ENCODE measurements around the gene USP2.
"Not testable (repeated sequence)": the region's sequence is repeated elsewhere in the genome, so short reads cannot be mapped to it uniquely, and the experiment has no call there.

The USP2 gene

DNA sequence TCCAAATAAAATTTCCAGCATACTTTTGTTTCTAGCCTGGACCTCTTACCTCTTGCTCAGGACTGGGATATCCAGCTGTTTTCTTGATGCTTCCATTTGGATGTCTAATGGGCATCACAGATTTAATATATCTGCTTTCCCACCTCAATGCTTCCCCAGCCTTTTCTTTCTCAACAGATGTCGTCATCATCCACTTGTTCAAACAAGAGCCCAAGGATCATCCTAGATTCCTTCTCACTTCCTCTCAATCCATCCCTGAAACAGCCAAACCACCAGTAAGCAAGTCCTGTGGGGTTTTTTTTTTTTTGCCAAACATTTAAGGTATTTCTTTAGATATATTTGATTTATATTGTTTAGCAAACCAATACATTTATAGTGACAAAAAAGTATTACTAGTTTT lies 29.0 kb upstream of the USP2 start:
- DNase-seq, result no peak

DNA sequence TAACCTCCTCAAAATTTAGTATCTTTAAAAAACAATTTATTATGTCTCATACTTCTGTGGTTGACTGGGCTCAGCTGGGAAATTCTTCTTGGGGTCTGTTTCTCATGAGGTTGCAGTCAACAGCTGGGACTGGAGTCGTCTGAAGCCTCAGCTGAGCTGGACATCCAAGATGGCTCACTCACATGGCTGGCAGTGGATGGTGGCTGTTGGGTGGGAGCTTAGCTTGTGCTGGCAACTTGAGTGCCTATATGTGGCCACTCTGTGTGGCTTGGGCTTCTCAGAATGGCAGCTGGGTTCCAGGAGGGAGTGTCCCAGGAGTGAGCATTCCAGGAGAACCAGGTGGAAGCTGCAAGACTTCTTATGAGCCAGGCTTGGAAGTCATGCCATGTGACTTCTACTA lies 28.2 kb upstream of the USP2 start:
- no peak for DNase-seq

DNA sequence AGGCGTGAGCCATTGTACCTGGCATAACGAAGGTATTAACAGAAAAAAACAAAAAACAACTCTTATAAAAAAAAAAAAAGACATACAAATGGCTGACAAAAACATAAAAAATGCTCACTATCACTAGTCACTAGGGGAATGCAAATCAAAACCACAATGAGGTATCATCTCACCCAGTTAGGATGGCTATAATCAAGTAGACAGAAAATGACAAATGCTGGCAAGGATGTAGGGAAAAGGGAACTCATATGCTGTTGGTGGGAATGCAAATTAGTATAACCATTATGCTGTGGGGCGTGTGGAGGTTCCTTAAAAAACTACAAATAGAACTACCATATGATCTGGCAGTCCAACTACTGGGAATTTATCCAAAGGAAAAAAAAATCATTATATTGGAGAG lies 24.5 kb upstream of the USP2 start:
- DNase-seq, result no peak

DNA sequence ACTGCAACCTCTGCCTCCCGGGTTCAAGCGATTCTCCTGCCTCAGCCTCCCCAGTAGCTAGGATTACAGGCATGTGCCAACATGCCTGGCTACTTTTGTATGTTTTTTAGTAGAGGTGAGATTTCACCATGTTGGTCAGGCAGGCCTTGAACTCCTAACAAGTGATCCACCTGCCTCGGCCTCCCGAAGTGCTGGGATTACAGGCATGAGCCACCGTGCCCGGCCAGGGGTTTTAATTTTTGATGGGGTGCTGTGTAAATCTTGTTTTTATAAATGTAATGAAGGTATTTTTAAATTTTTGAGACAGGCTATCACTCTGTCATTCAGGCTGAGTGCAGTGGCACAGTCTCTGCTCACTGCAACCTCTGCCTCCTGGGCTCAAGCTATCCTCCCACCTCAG lies 24.0 kb upstream of the USP2 start:
- not testable (repeated sequence) for DNase-seq

DNA sequence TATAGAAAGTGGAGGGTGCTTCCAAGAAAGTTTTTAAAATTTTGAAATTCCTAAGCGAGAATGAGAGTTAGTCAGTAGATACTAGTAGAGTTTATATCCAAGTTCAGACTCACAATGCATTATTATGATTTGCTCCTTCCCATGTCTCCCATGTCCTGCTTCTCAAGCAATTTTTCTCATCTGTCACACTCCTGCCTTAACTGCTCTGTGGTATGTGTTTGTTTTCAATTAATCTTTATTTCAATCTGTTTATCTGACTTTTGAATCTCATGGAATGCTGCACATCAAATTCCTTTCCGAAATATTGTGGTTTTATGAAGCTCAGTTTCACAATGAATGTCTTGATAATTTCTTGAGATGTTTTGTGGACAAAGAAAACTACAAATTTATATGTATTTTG lies 23.4 kb upstream of the USP2 start:
- DNase-seq, result no peak

DNA sequence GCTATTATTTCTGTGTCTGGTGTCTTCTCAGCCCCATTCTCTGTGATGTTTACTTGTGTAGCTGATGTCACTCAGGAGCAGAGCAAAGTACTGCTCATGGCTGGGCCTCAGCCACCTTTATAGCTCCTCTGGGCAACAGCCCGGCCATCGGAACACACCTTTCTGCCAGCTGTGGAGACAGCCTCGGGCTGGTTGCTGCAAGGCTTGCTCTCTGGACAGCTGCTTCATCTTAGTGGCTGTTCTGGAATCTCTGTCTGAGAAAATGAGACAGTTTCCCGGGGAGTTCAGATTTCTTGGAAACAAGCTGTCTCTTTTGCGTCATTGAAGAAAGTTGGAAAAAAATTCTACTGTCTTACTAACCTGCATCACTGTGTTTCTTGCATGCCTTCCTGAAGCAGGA lies 21.5 kb upstream of the USP2 start:
- no peak for DNase-seq

DNA sequence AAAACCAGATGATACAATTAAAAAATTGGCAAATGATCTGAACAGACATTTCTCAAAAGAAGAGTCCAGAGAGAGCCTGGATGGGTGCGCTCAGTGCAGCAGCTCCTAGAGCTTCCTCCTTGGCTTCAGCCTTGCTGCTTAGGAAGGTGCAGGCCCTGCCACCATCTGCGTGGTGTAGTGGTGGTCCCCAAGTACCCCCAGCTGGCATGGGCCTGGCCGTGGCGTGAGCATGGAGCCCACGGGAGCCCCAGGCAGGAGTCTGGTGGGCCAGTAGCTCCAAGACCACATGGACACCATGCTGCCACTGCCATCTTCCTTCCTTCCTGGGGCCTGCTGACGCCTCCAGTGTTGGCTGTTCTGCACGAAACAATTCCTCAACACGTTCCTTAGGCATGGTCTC lies 21.0 kb upstream of the USP2 start:
- no peak for DNase-seq

DNA sequence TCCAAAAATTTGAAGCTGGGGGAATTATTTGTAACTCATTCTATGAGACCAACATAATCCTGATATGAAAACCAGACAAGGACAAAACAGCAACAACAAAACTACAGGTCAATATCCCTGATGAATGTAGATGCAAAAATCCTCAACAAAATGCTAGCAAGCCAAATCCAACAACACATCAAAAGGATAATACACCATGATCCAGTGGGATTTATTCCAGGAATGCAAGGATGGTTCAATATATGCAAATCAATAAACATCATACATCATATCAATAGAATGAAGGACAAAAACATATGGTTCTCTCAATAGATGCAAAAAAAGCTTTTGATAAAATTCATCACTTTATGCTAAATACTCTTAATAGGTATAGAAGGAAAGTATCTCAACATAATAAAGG lies 19.4 kb upstream of the USP2 start:
- no peak for DNase-seq

DNA sequence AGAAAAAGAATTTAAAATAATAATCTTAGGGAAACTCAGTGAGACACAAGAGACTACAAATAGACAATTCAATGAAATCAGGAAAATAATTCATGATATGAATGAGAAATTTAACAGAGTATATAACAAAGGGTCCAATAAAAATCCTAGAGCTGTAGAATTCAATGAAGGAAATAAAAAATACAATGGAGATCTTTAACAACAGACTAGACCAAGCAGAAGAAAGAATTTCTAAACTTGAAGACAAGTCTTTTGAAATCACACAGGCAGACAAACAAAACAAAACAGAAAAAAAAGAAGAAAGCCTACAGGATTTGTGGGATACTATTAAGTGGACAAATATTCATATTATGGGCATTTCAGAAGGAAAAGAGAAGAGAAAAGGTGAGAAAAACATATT lies 16.2 kb upstream of the USP2 start:
- no peak for DNase-seq

DNA sequence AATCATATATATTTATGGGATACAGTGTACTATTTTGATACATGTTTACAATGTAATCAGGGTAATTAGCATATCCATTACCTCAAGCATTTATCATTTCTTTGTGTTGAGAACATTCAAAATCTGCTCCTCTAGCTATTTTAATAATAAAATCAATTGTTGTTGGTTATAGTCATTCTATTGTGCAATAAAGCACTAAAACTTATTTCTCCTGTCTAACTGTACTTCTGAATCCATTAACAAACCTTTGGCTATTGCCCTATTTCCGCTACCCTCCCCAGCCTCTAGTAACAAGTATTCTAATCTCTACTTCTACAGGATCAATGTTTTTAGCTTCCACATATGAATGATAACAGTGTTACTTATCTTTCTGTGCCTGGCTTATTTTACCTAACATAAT lies 15.3 kb upstream of the USP2 start:
- no peak for DNase-seq

DNA sequence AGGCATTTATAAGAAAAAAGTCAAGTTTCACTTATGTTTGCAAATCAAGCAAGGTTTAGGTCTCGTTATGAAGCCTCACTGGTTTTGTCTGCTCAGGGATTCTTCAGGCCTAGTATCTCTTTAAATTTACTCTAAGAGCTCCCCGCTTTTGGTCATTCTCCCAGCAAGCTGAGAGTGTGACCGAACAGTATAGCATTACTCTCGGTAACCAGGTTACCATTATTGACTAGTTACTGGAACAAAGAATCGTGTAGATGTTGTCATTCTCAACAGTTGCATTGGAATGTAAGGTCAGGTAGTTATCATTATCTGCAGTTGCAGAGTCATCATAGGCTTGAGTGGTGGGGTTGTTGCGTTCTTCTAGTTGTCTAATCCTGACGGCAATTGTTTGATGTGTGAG lies 9.8 kb upstream of the USP2 start:
- DNase-seq, result no peak

DNA sequence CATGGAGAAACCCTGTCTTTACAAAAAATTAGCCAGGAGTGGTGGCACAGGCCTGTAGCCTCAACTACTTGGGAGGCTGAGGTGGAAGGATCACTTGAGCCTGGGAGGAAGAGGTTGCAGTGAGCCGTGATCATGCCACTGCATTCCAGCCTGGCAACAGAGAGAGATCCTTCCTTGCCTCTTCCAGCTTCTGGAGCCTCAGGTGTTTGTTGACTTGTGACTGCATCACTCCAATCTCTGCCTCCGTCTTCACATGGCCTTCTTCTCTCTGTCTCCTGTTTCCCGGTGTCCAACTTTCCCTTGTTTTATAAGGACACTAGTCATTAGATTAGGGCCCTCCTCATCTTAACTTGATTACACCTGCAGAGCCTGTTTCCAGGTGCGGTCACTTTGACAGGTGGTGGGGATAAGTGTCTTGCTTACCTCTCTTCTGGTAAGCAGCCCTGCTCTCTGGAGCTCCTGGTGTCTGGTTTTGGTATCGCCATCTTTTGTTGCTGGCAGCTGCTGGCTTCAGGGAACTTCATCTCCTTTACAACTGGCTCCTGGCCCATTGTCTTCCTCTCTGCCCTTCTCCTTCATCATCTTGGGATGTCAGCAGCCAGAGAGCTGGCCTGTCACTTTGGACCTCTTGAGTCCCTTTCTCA lies 8.2 kb upstream of the USP2 start:
- no peak for DNase-seq

DNA sequence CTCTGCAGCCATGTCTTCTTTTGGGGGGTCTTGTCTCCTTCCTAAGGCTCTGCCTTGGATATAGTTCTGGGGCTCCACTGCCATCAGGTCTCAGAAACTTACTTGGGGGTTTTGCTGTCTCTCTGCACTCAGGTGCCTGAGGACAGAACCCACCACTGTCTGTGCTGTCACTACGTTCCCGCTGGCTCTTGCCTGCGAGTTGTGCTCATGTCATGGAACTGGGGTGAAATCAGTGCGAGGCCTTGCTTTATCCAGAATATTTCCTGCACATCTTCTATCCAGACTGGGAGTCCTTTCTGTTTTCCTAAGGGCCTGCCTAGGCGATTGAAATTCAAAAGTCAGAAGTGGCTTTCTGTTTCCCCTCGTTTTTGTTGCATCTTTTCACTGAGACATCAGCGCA lies 6.6 kb upstream of the USP2 start:
- DNase-seq, result no peak

DNA sequence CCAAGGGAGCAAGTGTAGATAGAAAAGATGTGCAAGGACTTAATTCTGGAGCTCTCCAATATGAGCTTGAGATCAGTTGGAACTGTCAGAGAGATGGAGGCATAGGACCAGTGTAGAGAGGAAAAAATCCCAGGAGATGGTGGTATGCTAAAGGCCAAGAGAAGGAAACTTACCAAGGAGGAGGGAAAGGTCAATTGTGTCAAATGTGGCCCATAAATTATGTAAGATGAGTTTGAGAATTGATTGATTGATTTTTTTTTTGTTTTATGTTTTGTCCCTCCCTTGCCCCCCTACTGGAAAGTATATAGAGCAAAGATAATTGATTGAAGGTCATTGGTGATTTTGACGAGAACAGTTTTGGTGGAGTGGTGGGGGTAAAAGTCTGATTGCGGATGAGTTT lies 2.8 kb upstream of the USP2 start:
- DNase-seq, result no peak

DNA sequence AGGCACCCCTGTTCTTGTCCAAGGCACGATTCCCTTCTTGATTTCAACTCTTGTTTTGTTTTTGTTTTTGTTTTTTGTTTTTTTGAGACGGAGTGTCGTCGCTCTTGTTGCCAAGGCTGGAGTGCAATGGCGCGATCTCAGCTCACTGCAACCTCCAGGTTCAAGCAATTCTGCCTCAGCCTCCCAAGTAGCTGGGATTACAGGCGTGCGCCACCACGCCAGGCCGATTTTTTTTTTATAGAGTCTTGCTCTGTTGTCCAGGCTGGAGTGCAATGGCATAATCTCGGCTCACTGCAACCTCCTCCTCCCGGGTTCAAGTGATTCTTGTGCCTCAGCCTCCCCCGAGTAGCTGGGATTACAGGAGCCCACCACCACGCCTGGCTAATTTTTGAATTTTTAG lies 1.0 kb upstream of the USP2 start:
- DNase-seq, result not testable (repeated sequence)

DNA sequence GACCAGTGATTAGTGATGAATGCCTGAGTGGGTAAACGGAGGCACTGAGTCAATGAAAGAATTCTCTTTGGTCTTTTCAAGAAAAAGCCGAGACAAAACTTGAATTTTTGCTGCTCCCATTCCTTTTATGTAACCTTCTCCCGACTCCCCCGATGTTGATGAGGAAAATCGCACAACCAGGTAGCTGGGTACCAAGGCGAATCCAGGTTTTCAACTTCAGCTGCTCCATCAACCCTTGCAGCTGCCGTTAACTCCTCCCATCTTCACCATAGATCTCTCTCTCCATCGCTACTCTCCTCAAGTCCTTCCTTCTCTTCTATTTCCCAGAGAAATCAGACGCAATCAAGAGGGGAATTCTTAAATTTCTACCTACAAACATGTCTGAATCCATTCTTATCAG lies 611 bp upstream of the USP2 start:
- DNase-seq, result no peak

DNA sequence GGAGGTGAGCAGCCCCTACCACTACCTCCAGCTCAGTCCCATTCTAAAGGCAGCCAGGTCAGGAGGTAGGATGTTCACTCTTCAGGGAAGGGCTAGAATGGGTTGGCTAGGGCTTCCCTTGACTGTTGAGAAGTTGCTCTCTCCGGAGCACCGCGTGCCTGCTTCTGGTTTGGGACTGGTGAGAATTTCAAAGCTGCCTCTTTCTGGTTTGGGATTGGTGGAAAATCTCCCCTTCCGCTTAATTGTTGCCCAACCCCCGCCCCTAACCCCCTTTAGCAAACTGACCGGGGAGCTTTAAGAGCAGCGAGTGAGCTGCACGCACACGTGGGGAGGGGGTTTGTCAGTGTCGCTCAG lies 686 bp downstream of the USP2 start:
- no peak for DNase-seq

DNA sequence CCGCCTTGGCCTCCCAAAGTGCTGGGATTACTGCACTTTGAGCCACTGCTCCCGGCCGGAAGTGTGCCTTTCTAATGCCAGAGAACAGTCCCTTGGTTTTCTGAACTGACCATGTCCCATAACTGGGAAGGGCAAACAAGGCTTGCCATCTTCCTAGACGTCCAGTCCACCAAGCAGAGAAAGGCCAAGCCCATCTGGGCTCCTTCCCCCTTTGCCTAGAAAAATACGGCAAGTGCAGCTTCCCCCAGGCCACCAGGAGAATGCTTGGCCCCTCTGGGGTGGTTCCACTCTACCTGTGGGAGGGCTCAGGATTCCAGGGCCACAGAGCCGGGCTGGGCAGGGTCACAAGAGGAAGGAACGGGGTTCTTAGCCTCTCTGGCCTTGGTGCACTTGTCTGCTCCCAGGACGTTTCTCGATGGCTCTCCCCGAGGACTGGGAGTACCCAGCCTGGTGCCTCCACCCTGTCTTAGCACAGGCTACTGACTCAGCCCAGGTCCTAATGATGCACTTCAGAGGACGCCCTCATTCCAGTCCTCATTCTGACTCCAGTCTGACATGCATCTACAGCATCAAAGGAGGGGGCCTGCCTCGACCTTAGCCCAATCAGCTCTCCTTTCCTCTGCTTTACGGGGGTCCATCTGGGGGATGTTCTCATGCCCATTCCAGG lies 1.2 kb downstream of the USP2 start:
- no peak for DNase-seq

DNA sequence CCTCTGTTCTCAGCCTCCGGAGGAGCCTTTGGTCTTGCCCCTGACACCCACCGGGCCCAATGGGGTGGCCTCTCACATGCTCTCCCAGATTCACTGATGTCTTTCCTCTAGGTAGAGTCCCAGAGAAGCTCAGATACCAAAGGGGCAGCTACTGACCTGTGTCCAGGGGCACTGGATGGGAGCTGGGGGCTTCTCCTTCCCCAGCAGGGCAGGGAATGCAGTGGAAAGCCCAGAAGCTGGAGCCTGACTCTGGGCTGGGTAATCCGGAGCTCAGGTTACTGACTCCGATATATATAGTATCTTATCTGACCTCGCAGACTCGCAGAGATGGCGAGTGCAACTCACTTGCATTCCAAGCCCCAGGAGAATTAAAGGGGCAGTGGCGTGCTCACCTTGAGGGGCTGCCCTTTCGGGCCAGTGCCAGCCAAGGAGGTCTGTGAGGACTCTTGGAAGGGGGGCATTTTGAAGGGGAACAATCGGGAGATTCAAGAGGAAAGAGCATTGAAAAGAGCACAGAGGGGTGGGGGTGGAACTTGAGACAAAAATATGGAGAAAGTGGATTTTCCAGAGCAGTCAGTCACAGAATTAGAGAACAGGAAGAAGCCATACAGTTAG lies 2.5 kb downstream of the USP2 start:
- DNase-seq, result peak; percentile 49

DNA sequence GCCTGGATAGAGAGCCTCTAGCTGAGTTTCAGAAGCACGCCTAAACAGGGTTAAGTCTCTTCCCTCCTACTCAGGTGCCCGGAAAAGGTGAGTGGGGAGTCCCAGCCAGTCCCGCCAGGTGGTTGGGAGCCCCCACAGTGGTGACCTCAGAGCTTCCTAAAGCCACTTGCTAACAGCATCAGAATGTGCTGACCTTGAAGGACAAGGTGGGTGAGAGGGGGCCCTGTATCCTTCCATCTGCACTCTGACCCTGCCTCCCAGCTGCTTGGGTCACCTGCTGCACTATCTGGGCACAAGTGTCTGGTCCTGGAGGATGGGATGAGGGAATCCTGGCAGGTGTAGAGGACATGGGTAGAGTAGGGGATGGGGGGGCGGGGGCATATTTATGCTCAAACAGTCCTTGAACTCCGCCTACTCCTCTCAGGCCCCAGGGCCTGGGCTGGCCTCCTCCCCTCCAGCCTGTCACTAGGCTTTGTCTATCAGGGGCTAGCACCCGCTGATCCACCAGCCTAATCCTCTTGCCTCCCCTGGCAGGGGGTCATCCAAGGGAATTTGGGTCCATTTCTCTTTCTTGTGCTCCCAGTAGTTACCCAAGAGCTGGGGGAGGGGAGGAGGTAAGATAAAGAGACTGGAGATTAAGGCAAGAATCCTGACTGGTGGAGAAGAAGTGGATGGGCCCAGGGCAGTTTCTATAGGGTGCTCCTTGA lies 3.4 kb downstream of the USP2 start:
- DNase-seq, result no peak

DNA sequence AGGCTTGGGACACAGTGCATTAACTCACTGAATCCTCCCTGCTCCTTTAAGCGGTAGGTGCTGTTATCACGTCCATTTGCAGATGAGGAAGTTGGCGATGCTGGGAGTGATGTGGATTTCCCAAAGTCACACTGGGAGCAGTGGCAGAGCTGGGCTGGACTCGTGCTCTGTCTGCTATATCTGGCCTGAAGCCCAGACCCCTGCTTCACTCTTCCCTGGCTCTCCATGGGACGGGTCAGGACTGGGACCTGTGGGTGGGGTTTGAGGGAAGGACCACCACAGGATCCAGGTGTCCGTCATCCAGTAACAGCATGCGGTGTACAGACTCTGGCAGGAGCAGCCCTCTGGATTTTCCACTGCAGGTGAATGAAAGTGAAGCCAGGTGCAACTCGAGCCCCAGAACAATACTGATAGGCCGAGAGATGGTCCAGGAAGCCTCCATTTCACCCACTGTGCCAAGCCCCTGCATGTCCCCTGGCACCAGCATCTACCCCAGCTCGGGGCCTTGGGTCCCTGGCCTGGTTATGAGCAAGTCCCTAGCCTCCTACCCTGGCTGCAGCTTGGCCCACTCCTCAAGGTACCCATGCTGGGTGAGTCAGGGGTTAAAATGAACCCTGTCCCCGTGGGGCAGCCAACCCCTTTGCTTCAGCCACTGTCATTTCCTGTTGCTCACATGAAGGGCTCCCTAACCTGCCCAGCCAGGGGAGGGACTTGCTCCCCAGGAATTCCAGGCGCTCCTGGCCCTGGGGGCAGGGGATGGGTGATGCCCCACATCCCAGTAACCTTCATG lies 4.2 kb downstream of the USP2 start:
- DNase-seq, result peak; percentile 35

DNA sequence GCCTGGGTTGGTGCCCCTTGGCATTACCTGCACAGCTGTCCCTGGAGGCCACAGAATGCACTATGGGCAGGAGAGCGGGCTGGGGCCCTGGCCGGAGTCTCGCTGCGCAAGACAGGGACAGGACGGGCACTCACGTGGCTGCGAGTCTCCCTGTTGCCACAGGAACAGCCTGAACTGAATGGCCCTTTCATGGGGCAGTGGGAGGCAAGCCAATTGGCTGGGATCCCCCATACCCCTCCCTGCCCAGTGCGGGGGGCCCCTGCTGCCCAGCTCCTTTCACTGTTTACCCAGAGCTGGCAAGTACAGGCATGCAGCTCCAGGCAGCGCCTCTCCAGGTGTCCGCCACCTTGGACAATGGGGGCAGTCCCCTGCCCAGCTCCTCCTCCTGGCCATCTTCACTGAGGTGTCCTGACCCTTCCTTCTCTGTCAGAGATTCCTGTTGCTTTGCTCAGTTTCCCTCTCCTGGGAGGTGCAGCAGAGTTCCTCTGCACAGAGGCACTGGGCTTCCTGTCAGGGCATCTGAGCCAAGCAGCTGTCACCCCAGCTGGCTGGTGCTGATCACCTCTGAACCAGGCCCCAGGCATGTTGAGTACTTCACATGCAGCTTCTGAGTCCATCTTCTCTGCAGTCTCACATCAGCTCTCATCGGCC lies 5.2 kb downstream of the USP2 start:
- no peak for DNase-seq
